Inflammatory macrophage treated with lipopolysaccharide for 4 hours (primary cell): ENCODE data around the gene RUNDC1.
"Not testable (repeated sequence)": the region's sequence is repeated elsewhere in the genome, so short reads cannot be mapped to it uniquely, and the experiment has no call there.

Experiments used
- DNase-seq: peaks from one replicate; pipeline ENCODE4 v3.0.0-alpha.2; 2020

The RUNDC1 gene

DNA sequence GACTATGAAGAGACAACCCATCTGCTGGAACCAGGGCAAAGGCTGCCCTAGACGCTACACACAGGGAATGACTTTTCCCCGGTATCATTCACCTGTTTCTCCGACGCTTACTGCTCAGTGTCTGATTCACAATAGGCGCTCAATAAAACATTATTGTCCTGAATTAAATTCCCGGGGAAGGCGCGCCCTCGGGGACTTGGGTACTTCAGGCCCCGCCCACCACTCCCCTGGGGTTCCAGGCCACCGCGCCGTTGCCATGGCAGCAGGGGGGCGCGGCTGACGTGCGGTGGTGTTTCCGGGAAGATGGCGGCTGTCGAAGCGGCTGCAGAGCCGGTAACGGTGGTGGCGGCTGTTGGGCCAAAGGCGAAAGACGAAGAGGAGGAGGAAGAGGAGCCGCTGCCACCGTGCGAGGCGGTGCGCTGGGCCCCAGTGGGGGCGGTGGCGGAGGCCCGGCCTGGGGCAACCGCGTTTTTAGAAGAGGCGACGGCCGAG, at the start of gene RUNDC1:
Gene RUNDC1 (plus strand): TSS at position 292 of the 492 bp plus-strand sequence. CDS start 12 bp downstream, at position 304.
- DNase-seq: peak; percentile 90

DNA sequence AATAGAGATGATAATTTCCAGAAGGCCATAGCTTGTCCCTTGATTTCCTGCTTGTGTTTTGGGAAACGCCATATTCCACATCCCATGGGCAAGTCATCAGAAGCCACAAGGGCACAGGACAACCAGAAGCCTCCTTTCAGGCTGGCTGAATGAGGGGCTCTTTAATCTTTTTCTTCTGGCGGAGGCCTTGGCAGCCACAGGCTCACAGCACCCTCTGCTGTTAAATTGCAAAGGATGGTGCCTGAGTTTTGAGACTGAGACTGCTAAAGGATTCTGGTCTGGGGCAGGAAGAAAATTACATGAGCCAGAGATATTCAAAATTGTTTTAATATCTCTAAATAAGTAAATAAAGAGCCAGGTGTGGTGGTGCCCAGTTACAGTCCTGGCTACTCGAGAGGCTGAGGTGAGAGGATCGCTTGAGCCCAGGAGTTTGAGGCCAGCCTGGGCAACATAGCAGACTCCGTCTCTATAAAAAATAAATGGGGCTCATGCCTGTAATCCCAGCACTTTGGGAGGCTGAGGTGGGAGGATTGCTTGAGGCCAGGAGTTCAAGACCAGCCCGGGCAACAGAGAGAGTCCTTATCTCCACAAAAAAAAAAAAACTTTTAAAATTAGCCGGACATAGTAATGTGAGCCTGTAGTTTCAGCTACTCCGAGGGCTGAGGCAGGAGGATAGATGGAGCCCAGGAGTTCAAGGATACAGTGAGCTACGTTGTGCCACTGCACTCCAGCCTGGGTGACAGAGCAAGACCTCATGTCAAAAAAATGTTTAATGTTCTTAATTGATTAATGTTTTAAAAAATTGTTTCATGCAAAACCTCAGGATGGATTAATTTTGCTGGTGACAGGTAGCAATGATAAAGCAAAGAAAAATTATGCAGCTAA, 42.4 kb upstream of the RUNDC1 start:
- DNase-seq: peak; percentile 35

DNA sequence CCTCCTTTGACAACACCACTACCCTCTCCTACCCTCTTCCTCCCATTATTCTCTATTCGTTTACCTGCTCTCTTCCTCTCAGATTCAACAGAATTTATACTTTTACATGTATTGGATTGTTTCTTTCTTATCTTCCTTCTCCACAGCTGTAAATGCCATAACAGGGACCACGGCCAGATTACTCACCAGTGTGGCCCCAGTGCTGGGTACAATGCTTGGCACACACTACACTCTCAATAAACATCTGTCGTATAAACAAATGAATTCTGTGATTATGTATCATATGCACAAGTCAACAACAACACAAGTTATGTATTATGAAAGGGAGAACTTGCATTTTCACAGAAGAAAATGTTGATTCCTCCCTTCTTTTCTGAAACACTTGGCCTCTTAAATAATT, 36.2 kb upstream of the RUNDC1 start:
- DNase-seq: no peak

DNA sequence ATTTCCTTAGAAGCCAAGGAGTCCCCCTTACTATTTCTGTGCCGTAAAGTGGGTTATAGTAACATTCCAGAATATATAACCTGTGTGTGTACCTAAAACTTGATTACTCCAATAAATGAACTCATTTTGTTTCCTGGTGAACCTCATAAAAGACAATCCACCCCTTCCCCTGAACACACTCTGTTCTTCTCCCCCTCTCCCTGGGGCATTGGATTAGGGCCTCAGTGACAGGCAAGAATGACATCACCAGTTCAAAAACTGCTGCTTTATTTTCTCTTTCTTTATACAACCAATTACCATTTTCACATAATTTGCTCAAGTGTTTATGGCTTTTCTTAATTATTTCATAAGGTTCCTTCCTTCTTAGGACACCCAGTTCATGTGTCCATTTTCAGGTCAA, 33.6 kb upstream of the RUNDC1 start:
- no peak for DNase-seq

DNA sequence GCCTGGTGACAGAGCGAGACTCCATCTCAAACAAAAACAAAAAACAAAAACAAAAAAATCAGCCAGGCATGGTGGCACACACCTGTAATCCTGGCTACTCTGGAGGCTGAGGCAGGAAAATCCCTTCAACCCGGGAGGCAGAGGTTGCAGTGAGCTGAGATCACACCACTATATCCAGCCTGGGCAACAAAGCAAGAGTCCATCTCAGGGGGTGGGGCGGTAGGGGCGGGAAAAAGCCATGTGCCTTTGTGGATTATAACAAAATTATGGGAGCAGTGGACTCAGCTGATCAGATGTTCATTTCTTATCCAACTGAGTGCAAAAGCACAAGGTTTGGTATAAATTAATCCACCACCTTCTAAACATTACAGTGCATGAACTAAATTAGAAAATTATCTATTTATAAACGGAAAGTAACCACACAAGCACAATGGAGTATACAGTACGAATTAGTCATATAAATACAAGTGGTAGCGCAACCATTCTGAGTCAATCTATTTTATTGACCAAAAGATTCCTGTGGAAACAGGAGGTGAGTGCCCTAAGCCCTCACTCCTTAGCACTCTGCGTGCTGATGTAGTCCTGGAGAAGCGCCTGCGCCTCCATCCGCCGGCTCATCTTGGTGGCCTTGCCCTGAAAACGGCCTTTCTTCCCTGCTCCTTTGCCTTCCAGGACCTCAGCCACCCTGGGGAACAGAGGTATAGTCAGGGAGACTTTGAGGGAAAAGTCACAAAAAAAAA, 30.2 kb upstream of the RUNDC1 start:
- DNase-seq: no peak

DNA sequence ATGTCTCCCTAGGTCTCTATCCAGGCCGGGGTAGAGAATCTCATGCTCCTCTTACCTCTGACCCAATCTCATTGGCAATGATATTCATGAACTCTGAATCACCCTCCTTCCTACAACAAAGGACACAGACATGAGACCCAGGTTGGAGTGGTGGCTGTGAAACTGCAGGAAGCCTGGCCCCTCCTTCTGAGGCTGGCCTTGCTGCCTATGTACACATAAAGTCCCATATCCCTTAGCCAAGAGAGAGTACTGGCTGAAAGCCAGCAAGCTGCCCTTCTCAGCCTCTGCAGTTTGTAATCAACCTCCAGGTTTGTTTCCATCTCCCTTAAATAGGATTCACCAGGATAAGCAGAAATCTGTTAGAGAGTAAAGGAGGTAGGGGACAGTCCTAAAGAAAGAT, 26.7 kb upstream of the RUNDC1 start:
- DNase-seq: no peak

DNA sequence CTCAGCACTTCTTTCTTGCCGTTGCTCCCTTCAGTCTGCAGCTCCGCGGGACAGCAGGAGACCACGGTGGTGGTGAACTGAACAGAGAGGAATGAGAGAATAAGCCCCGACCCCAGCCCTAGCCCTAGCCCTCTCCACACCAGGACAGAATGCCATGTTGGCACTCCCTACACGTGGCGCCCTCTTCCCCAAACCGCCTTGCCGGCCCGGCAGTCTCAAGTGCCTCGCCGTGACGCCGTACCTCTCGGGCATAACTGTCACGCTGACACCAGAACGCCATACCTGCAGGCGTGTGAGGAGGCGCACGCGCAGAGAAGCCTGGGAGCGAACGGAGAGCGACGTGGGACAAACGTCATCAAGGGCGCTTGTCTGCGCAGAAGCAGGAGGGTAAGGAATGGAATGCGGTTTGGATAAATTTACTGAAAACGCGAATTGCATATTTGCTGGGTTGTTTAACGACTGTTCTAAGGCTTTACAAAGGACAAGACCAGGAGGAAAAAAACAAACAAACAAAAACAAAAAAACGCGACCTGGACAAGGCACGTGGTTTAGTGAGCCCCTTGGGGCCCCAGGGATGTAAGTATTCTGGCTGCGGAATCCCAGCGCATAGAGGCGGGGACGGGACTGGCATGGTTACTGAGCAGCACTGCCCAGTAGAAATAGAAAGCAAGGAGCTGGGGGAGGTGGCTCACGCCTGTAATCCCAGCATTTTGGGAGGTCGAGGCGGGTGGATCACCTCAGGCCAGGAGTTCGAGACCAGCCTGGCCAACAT, 16.0 kb upstream of the RUNDC1 start, which contains the start of gene AARSD1:
Gene AARSD1 (minus strand): TSS at position 294 of the 772 bp plus-strand sequence. CDS start 14 bp downstream, at position 280.
- DNase-seq: peak; percentile 93

DNA sequence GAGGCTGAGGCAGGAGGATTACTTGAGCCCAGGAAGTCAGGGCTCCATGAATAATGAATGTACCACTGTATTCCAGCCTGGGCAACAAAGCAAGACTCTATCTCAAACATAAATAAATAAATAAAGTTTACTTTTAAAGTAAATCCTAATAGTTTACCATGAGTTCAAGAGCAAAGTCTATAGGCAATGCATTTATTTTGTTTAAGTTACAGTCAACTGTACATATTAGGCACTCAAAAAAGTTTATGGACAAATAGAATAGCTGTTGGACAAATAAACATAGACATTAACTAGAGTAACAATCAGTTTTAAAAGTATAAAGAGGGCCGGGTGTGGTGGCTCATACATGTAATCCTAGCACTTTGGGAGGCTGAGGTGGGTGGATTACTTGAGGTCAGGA, 12.4 kb upstream of the RUNDC1 start:
- no peak for DNase-seq

DNA sequence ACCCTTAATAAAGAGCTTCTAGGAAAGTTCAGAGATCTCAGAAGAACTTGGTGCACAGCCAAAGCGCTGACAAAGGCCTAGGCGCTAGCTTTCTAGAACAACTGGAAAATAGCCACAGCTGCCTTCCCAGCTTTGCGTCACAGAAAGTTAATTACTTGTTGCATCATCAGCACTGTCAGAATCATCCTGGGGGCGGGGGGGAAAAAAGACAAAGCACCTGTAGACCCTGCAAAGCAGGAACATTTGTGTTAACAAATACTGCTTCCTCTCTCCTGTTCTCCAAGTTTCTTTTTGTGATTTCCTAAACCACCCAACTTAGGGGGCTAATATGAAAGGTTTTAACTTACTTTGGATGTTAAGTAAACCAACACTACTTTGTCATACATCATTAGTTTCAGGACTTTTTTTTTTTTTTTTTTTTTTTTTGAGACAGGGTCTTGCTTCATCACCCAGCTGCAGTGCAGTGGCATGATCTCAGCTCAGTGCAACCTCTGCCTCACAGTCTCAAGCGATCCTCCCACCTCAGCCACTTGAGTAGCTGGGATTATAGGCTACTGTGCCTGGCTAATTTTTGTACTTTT, 11.3 kb upstream of the RUNDC1 start:
- peak; percentile 57 for DNase-seq

DNA sequence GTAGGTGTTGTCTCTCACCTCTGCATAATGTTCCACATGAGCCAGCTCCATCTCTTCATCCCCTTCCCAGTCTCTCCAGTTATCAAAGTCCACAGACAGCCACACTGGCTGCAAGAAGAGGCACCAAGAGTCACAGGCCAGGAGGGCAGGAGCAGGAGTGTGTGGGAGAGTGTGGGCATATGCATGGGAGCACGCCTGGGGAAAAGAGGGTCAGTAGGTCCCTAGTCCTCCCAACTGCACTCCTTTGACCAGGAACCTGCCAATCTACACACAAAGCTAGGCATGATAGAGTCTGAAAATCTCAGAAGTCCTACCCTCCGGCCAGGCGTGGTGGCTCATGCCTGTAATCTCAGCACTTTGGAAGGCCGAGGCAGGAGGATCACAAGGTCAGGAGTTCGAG, 8.8 kb upstream of the RUNDC1 start:
- no peak for DNase-seq

DNA sequence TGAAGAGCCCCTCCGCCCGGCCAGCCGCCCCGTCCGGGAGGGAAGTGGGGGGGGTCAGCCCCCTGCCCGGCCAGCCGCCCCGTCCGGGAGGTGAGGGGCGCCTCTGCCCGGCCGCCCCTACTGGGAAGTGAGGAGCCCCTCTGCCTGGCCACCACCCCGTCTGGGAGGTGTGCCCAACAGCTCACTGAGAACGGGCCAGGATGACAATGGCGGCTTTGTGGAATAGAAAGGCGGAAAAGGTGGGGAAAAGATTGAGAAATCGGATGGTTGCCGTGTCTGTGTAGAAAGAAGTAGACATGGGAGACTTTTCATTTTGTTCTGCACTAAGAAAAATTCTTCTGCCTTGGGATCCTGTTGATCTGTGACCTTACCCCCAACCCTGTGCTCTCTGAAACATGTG, 7.0 kb upstream of the RUNDC1 start:
- DNase-seq: not testable (repeated sequence)

DNA sequence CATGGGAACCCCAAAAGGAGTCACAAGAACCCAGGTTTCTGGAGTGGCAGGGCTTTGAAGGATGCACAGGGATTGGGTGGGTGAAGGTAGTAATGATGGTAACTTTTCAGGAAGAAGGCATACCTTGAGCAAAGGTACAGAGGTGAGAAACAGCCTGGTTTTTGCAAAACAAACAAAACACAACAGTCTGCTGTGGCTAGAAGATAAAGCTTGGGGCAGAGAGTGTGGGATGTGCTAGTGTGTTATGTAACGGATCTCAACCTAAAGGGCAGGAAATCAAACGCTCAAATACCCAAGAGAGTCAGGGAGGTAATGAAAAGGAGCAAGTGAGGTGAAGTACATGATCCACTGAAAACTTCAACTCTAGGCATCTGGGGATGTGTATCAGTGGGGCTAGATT, 5.1 kb upstream of the RUNDC1 start:
- no peak for DNase-seq

DNA sequence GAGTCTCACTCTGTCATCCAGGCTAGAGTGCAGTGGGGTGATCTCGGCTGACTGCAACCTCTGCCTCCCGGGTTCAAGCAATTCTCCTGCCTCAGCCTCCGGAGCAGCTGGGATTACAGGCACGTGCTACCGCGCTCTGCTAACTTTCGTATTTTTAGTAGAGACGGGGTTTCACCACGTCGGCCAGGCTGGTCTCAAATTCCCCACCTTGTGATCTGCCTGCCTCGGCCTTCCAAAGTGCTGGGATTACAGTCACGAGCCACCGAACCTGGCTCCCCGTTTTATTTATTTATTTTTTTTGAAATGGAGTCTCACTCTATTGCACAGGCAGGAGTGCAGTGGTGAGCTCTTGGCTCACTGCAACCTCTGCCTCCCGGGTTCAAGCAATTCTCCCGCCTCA, 4.7 kb upstream of the RUNDC1 start:
- DNase-seq: not testable (repeated sequence)

DNA sequence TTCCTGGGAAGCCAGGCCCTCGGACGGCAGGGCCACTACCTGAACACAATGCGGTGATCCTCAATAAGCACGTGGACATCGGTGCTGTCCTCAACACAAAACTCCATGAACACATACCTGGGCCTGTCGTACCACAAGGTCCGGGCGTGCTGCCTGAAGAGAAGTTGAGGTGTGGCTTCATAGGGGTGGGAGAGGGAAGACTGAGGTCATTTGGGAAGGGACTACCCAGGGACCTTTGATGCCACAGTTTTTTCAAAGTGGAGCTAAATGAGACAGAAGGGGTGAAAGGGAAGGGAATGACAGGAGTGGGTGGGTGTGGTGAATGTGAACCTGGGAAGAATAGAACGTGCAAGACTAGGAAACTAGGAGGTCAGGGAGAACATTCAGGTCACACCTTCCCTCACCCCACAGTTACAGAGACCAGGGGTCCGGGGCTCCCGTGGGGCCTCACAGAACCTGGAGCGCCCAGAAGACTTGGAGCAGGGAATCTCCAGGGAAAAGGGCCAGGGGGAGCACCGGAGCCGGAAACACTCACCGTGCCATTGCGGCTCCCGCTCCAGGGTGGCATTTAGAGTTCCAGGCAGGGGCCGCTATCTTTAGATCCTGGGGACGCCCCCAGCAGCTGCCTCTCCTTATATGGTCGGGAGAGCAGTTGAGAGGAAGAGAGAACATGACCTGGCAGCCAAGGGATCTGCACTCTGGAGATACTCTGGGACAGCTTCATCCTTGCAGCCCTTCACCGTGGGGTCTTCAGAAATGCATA, 673 bp upstream of the RUNDC1 start, which contains the start of gene PTGES3L:
Gene PTGES3L (minus strand): TSS at position 570 of the 763 bp plus-strand sequence. CDS start 27 bp downstream, at position 543.
- DNase-seq: peak; percentile 25

DNA sequence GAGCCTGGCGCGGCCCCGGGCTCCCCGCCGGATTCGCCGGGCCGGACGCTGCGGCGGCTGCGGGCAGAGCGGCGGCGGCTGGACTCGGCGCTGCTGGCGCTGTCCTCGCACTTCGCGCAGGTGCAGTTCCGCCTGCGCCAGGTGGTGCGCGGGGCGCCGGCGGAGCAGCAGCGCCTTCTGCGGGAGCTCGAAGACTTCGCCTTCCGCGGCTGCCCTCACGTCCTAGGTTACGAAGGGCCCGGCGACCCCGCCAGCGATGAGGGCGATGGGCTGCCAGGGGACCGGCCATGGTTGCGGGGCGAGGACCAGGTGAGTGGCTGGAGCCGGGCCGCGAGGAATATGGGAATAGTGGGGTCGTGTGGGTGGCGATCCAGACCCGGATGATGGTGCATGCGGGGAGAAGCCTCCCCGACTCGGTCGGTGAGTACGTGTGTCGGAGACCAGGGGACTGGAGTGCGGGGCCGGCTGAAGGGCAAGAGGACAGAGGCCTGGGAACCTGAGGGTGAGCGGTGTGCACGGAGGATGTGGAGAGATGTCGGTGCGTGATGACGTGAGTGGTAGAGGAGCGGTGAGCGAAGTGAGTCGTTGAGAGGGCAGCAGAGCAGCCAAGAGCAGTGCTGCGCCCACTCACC, 517 bp downstream of the RUNDC1 start:
- DNase-seq: peak; percentile 34

DNA sequence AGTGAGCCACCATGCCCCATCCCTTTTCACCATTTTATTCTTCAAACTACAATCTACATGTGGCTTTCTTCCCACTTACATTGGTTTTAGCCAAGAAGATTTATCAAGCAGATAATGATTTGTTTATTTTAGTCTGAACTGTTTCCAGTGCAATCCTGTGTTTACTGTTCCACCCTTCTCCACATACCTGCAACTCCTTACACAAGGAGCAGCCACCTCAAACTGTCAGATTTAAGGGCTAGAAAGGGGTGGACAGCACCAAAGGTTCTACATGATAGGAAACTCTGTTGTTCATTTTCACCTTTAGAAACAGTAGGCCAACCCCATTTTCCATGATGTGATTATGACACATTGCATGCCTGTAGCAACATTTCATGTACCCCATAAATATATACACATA, 1.9 kb downstream of the RUNDC1 start:
- DNase-seq: no peak

DNA sequence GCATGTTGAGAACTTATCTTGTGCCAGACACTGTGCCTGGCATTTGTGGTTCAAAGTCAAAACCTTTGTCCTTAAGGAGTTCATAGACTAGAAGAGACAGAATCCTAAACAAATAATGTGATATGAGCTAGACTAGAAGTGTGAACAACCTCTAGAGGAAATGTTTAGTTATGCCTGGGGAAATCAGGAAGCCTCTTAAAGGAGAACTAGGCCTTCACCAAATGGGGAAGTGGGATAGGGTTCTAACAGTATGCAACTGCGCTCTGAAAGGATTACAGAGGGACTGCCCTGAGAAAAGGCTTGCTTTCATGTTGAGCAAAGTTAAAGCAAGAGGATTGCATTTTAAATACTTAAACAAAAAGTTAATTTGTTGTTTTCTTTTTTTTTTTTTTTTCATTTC, 4.9 kb downstream of the RUNDC1 start:
- peak; percentile 92 for DNase-seq

DNA sequence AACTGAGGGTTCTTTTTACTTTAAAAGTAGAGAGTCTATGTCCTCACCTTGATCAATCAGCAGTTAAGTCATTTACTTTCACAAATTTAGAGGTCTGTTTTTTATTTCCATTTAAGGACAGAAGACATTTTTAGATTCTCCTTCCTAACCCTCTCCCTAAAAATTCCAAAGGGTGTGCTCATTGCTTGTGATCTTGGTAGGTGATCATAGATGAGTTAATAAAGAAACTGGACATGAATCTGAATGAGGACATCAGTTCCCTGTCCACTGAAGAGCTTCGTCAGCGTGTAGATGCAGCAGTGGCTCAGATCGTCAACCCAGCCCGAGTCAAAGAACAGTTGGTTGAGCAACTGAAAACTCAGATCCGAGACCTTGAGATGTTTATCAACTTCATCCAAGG, 8.8 kb downstream of the RUNDC1 start:
- no peak for DNase-seq

DNA sequence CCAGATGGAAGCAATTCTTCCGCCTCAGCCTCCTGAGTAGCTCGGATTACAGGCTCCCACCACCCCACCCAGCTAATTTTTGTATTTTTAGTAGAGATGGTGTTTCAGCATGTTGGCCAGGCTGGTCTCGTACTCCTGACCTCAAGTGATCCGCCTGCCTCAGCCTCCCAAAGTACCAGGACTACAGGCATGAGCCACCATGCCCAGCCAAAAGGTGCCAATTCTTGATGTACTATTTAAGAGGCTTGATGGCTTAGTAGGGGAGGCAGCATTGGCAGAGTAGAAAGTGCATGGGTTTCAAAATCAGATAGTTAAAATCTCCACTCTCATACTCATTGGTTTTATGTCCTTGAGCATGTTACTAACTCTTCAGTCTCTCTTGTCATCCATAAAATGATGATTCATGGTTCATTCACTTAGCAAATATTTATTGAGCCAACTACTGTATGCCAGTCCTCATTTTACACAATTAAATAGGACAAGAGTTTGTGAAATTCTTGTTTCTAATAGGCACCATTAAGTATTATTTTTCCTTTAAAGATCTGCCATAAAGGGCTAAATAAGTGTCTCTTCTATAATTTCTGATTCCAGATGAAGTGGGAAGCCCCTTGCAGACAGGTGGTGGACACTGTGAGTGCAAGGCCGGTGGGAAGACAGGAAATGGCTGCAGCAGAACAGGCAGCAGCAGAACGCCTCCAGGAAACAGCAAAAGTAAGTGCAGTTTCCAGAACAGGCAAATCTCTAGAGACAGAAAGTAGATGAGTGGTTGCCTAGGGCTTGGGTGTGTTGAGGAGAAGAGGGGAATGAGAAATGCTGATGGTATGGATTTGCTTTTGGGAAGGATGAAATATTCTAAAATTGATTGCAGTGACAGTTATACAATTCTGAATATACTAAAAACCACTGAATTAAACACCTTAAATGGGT, 9.6 kb downstream of the RUNDC1 start:
- no peak for DNase-seq

DNA sequence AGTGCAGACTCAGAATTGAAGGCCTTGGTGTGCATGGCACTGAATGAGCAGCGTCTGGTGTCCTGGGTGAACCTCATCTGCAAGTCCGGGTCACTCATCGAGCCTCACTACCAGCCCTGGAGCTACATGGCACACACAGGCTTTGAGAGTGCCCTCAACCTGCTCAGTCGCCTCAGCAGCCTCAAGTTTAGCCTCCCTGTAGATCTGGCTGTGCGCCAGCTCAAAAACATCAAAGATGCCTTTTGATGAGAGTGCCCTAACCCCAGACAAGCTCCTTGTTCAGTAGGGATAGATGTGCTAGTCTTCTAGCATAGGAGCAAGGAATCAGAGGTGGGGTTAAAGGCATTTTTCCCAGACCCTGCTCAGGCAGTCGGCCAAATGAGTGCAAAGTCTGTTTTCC, 11.1 kb downstream of the RUNDC1 start:
- no peak for DNase-seq
